Liver (tissue), 3 donors: ENCODE results near the gene ZC3H13.

Experiments
- EGR1 ChIP-seq, 2 donors: IDR thresholded peaks; 2 replicates each; pipeline ENCODE4 v1.6.1; 2016 to 2018; ENCODE audit warnings: antibody characterized with exemption in 2 of 2, low read depth in 2 of 2
- FOXA1 ChIP-seq: IDR thresholded peaks from 2 replicates; pipeline ENCODE4 v1.6.1; 2016; ENCODE audit warnings: antibody characterized with exemption
- GABPA ChIP-seq, 2 donors: IDR thresholded peaks in 1 of 2; conservative IDR thresholded peaks in 1 of 2; 2 replicates each; pipeline ENCODE4 v1.6.1; 2016; ENCODE audit warnings: antibody characterized with exemption in 2 of 2, mild to moderate bottlenecking in 1 of 2, moderate library complexity in 1 of 2
- HNF4A ChIP-seq, 2 donors: conservative IDR thresholded peaks; 2 replicates each; pipeline ENCODE4 v1.6.1; 2016; ENCODE audit warnings: antibody characterized with exemption in 2 of 2, mild to moderate bottlenecking in 2 of 2
- HNF4G ChIP-seq: IDR thresholded peaks from 2 replicates; pipeline ENCODE4 v1.6.1; 2016; ENCODE audit warnings: antibody characterized with exemption
- JUND ChIP-seq, 2 donors: IDR thresholded peaks; 2 replicates each; pipeline ENCODE4 v1.6.1; 2016; ENCODE audit warnings: antibody characterized with exemption in 2 of 2
- RAD21 ChIP-seq, 2 donors: IDR thresholded peaks; 2 replicates each; pipeline ENCODE4 v1.6.1; 2016; ENCODE audit warnings: antibody characterized with exemption in 2 of 2, mild to moderate bottlenecking in 2 of 2
- RXRA ChIP-seq, 2 donors: IDR thresholded peaks; 2 replicates each; pipeline ENCODE4 v1.6.1; 2017 to 2018; ENCODE audit warnings: antibody characterized with exemption in 2 of 2, mild to moderate bottlenecking in 1 of 2
- TAF1 ChIP-seq: conservative IDR thresholded peaks from 2 replicates; pipeline ENCODE4 v1.6.1; 2016; ENCODE audit warnings: antibody characterized with exemption, mild to moderate bottlenecking
- YY1 ChIP-seq: IDR thresholded peaks from 2 replicates; pipeline ENCODE4 v1.6.1; 2016; ENCODE audit warnings: antibody characterized with exemption, mild to moderate bottlenecking
- TF ChIP-seq, protein P1 (sequence below): fragments of 150-350 bp; IDR thresholded peaks from 2 replicates; pipeline ENCODE4 v1.5.1; 2017; ENCODE audit warnings: improper control_type of control experiment, low read depth, low read length; ENCODE audit not compliant: missing input control
- TF ChIP-seq, protein P2 (sequence below): IDR thresholded peaks from 2 replicates; pipeline ENCODE4 v1.6.1; 2016; ENCODE audit warnings: antibody characterized with exemption
- TF ChIP-seq, protein P3 (sequence below): IDR thresholded peaks from 2 replicates; pipeline ENCODE4 v1.6.1; 2016; ENCODE audit warnings: antibody characterized with exemption
- TF ChIP-seq, protein P4 (sequence below): IDR thresholded peaks from 2 replicates; pipeline ENCODE4 v1.6.1; 2016; ENCODE audit warnings: antibody characterized with exemption, mild to moderate bottlenecking
- donor health status: healthy.
- donor health status: healthy.

DNA sequence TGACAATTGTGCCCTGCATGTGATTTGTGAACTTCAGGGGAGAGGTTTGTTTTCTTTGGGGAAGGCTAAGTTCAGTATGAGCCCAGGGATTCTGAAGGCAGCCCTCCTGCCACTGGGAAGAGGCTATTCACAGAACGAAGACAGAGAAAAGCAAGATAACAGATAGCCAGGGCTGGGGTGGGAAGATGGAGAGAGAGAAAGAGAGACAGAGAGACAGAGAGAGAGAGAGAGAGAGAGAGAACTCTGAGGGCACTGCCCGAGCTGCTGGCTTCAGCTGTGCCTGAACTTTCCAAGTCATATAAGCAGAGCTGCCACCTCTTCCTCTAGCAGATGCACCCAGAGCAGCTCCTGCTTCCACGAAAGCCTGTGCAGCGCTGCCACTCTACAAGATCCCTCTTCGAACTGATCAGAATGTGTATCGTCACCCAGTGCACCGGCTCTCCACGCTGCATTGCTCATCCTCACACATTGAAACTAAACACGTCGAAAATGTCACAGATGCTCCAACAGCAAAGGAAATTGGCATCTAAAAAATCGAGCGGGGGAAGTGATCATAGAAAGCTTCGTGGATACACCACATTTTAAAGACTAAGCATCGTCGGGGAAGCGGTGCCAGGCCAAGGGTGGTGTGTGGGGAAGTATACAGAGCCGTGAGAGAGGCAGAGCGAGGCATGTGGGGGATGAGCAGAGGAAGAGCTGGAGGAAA is 119.2 kb downstream of the ZC3H13 start:
- TF ChIP-seq, protein P1, sequence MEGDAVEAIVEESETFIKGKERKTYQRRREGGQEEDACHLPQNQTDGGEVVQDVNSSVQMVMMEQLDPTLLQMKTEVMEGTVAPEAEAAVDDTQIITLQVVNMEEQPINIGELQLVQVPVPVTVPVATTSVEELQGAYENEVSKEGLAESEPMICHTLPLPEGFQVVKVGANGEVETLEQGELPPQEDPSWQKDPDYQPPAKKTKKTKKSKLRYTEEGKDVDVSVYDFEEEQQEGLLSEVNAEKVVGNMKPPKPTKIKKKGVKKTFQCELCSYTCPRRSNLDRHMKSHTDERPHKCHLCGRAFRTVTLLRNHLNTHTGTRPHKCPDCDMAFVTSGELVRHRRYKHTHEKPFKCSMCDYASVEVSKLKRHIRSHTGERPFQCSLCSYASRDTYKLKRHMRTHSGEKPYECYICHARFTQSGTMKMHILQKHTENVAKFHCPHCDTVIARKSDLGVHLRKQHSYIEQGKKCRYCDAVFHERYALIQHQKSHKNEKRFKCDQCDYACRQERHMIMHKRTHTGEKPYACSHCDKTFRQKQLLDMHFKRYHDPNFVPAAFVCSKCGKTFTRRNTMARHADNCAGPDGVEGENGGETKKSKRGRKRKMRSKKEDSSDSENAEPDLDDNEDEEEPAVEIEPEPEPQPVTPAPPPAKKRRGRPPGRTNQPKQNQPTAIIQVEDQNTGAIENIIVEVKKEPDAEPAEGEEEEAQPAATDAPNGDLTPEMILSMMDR = no peak
- TF ChIP-seq RAD21 (IDR thresholded peaks at IDR 0.05) (no peak), HNF4A (conservative IDR thresholded peaks at IDR 0.05) (no peak), GABPA (IDR thresholded peaks at IDR 0.05 in 1 of 2, conservative IDR thresholded peaks at IDR 0.05 in 1 of 2) (no peak), HNF4G (no peak), YY1 (no peak), TAF1 (no peak), RXRA (IDR thresholded peaks at IDR 0.05) (no peak), FOXA1 (no peak), JUND (IDR thresholded peaks at IDR 0.05) (no peak), EGR1 (IDR thresholded peaks at IDR 0.05; ENCODE audit: low read depth in 2 of 2) (no peak)
- TF ChIP-seq, protein P2, sequence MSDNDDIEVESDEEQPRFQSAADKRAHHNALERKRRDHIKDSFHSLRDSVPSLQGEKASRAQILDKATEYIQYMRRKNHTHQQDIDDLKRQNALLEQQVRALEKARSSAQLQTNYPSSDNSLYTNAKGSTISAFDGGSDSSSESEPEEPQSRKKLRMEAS = no peak
- TF ChIP-seq, protein P3, sequence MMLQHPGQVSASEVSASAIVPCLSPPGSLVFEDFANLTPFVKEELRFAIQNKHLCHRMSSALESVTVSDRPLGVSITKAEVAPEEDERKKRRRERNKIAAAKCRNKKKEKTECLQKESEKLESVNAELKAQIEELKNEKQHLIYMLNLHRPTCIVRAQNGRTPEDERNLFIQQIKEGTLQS = no peak
- TF ChIP-seq, protein P4, sequence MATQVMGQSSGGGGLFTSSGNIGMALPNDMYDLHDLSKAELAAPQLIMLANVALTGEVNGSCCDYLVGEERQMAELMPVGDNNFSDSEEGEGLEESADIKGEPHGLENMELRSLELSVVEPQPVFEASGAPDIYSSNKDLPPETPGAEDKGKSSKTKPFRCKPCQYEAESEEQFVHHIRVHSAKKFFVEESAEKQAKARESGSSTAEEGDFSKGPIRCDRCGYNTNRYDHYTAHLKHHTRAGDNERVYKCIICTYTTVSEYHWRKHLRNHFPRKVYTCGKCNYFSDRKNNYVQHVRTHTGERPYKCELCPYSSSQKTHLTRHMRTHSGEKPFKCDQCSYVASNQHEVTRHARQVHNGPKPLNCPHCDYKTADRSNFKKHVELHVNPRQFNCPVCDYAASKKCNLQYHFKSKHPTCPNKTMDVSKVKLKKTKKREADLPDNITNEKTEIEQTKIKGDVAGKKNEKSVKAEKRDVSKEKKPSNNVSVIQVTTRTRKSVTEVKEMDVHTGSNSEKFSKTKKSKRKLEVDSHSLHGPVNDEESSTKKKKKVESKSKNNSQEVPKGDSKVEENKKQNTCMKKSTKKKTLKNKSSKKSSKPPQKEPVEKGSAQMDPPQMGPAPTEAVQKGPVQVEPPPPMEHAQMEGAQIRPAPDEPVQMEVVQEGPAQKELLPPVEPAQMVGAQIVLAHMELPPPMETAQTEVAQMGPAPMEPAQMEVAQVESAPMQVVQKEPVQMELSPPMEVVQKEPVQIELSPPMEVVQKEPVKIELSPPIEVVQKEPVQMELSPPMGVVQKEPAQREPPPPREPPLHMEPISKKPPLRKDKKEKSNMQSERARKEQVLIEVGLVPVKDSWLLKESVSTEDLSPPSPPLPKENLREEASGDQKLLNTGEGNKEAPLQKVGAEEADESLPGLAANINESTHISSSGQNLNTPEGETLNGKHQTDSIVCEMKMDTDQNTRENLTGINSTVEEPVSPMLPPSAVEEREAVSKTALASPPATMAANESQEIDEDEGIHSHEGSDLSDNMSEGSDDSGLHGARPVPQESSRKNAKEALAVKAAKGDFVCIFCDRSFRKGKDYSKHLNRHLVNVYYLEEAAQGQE = no peak
